Measurements from ENCODE around the gene ITK.
"Not testable (repeated sequence)": the region's sequence is repeated elsewhere in the genome, so short reads cannot be mapped to it uniquely, and the experiment has no call there.

Gene ITK

GRCh38 chr5:157167214-157167621 is 13.4 kb upstream of the ITK start:
- DNase-seq (ENCODE audit: low spot score), result no peak

DNA sequence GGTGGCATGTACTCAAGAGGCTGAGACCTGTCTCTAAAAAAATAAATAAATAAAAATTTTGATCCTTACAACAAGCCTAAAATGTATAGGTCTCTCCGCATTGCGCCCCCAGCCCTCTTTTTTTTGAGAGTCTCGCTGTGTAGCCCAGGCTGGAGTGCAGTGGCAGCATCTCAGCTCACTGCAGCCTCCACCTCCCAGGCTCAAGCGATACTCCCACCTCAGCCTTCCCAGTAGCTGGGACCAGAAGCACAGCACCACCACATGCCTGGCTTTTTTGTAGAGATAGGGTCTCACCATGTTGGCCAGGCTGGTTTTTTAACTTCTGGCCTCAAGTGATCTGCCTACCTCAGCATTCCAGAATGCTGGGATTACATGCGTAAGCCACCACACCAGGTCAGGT is 12.4 kb upstream of the ITK start:
- DNase-seq (ENCODE audit: low spot score), result no peak

- no peak for DNase-seq (ENCODE audit: low spot score)
Observed at GRCh38 chr5:157172403-157172802, 8.2 kb upstream of the ITK start.

DNA sequence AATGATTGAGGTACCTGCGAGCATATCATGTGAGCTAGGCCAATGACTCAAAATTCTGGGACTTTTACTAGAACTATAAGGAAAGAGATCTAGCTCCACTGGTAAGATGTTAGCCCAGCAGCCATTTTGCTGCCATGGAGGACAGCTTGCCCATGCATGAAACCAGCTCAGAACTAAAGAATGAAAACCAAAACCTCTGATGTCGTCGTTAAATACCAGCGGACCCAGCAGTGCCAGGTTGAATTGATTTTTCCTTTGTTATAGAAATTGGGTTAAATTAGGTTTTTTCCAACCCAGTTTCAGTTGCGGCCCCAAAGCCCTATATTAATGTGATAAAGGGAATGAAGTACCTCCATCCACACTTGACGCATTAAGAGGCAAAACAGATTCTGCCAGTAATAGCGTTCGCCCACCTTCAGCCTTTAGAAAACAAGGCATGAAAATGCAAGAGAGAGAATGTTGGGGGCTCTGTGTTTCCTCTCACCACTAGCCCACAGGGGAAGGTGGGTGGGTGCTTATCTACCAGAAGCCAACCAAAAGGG is 5.5 kb upstream of the ITK start:
- no peak for DNase-seq (ENCODE audit: low spot score)

- DNase-seq (ENCODE audit: low spot score), result no peak
Observed at GRCh38 chr5:157177953-157178352, 2.7 kb upstream of the ITK start.

- no peak for DNase-seq (ENCODE audit: low spot score)
Observed at GRCh38 chr5:157178966-157179365, 1.7 kb upstream of the ITK start.

- DNase-seq (ENCODE audit: low spot score), result no peak
Observed at GRCh38 chr5:157182143-157182757, 1.6 kb downstream of the ITK start.

- no peak for DNase-seq (ENCODE audit: low spot score)
Observed at GRCh38 chr5:157184117-157184670, 3.6 kb downstream of the ITK start.

DNA sequence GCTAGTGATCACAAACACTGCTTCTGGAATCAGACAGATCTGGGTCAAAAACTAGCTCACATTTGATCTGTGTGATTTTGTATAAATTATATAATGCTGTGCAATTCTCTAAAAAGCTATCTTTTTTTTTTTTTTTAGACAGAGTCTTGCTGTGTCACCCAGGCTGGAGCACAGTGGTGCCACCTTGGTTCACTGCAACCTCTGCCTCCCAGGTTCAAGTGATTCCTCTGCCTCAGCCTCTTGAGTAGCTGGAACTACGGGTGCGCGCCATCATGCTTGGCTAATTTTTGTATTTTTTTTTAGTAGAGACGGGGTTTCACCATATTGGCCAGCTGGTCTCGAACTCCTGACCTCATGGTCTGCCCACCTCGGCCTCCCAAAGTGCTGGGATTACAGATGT is 4.5 kb downstream of the ITK start:
- DNase-seq (ENCODE audit: low spot score), result not testable (repeated sequence)

DNA sequence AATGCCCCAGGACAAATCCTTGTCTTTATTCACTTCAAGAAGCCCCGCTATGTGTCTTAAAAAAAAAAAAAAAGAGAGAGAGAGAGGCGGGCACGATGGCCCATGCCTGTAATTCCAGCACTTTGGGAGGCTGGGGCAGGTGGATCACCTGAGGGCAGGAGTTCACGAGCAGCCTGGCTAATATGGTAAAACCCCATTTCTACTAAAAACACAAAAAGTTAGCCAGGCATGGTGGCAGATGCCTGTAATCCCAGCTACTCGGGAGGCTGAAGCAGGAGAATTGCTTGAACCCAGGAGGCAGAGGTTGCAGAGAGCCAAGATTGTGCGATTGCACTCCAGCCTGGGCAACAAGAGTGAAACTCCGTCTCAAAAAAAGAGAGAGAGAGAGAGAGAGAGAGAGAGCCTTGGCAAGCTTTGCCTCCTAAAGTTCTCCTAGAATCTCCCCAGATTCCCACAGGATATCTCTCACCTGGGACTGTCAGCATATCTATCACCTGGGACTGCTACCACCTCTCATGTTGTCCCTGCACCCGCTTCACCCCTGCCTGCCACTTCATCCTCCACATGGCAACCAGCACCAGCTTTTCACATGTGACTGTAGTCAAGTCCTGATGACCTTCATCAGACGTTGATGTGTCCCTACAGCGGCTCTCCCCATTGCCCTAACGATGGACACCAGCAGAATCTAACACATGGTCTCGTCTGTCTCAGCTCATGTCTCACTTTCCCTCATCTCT is 5.8 kb downstream of the ITK start:
- no peak for DNase-seq (ENCODE audit: low spot score)

DNA sequence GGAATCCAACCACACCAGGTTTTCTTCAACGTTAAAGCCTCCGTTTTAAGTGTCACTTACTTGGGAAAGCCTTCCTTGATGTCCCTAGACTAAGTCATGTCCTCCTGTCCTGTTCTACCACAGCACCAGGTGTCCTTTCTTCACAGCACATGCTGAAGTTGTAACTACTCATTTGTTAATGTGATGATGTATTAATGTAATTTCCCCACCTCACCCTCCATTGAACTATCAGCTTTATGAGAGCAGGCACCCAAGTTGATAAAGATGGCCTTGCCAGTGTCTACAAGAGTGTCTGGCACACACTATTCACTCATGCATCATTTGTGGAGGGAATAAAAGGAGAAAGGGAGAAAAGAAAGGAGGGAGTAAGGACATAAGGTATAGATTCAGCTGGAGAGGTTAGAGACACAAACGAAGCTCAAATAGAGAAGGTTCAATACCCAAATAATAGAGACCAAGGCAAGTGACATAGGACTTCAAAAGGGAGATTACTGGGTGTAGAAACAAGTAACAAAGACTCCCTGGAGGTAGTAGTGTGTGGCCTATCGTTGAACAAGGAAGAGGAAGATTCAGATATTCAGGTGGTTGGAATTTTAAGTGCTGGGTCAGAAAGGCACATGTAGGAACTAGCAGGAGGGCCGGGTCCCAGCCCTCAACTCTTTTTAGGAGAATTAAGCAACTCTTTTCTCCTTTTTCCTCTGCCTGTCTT is 6.6 kb downstream of the ITK start:
- no peak for DNase-seq (ENCODE audit: low spot score)

GRCh38 chr5:157188270-157188669 is 7.6 kb downstream of the ITK start:
- DNase-seq (ENCODE audit: low spot score), result no peak

- no peak for DNase-seq (ENCODE audit: low spot score)
Observed at GRCh38 chr5:157189223-157189622, 8.6 kb downstream of the ITK start.

DNA sequence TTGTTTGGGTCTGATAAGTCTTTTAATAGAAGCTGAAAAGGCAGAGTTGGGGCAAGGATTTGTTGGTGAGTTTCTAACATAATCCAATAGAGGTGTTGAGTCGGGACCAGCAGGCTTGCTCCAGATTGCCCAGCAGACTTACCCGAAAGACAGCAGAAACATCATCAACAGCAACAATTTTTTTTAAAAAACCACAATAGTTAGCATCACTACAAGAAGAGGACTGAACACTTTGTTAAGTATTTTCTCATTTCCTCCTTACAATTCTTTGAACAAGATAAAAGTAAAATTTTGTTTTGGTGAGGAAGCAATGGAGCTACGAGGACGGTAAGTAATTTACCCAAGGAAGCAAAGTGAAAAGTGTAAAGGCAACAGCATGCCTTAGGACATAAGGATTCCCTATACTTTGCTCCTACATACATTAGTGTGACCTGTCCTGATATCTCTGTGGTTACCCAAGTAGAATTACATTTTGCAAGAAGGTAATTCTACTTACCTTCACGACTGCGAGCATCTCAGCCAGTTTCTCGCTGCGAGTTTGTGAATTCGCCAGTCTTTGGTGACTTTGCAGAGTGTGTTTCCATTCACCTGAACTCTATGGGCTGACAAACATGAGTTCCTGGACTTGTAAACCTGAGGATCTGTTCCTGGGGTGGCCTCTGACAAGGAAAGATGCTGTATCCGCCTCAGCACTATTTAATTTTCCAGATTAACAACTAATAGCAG is 13.2 kb downstream of the ITK start:
- DNase-seq (ENCODE audit: low spot score), result no peak

GRCh38 chr5:157196045-157196444 is 15.4 kb downstream of the ITK start:
- DNase-seq (ENCODE audit: low spot score), result no peak

GRCh38 chr5:157197086-157197485 is 16.4 kb downstream of the ITK start:
- DNase-seq (ENCODE audit: low spot score), result no peak

GRCh38 chr5:157198277-157198986 is 17.8 kb downstream of the ITK start:
- DNase-seq (ENCODE audit: low spot score), result no peak

DNA sequence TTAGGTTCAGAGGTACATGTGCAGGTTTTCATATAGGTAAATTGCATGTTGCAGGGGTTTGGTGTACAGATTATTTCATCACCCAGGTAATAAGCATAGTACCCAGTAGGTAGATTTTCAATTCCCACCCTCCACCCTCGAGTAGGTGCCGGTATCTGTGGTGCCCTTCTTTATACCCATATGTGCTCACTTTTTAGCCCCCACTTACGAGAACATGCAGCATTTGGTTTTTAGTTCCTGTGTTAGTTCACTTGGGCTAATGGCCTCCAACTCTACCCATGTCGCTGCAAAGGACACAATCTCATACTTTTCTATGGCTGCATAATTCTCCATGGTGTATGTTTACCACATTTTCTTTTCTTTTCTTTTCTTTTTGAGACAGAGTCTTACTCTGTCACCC is 21.2 kb downstream of the ITK start:
- DNase-seq (ENCODE audit: low spot score), result no peak

DNA sequence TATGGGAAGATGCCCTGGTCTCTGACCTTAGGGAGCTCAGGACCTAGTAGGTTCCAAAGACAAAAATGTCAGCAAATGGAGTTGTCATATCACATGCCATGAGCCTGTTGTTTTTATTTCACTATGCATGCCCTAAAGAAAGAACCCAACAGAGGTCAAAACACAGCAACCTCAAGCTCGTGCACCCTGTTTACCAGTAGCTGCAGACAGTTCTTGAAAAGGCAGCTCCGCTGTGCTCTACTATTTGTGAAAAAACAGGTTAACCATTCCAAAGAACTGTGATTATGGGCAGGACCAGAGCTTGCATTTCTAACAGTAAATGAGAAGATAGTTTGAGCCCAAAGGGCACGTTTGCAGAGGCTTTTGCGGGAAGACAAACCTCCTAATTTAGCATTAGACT is 22.8 kb downstream of the ITK start:
- no peak for DNase-seq (ENCODE audit: low spot score)

DNA sequence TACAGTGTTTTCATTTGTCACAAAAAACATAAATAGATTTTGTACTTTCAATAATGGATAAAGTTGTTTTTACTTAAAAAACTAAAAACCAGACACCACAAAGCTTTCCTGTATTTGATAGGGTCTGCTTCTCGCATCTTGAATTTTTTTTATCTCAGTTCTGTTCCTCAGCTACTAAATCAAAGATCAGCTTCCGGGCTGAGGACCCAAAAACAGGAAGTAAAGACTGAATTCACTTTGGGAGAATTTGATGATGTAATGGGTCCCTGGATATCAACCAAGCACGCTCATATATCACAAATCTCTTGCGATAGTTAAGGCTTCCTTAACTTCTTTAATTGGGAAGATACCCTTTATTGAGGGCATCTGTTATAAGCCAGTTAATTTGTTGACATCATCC is 24.1 kb downstream of the ITK start:
- DNase-seq (ENCODE audit: low spot score), result no peak

DNA sequence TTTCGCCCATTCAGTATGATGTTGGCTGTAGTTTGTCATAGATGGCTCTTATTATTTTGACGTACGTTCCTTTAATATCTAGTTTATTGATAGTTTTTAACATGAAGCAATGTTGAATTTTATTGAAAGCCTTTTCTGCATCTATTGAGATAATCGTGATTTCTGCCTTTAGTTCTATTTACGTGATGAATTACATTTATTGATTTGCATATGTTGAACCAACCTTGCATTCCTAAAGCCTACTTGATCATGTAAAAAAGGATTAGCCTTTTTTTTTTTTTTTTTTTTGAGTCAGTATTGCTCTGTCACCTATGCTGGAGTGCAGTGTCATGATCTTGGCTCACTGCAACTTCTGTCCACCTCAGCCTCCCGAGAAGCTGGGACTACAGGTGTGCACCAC is 25.1 kb downstream of the ITK start:
- no peak for DNase-seq (ENCODE audit: low spot score)
